Gastroesophageal sphincter (tissue), 3 donors: Measurements from ENCODE around the gene UBE2M.

Experiments used
- POLR2AphosphoS5 ChIP-seq: sonication (generic); formaldehyde crosslinking; IDR thresholded peaks from one replicate; pipeline ENCODE4 v1.6.1; 2017; ENCODE audit warnings: antibody characterized with exemption
- TF ChIP-seq, protein P1 (sequence below), 4 experiments: fragments of 200-600 bp in 2 of 4; fragments of 450-650 bp in 2 of 4; sonication (generic) in 1 of 4; IDR thresholded peaks; one replicate each; pipeline ENCODE4 v1.5.1; 2017 to 2019; ENCODE audit warnings: antibody characterized with exemption in 4 of 4, mild to moderate bottlenecking in 2 of 4, moderate library complexity in 2 of 4

DNA sequence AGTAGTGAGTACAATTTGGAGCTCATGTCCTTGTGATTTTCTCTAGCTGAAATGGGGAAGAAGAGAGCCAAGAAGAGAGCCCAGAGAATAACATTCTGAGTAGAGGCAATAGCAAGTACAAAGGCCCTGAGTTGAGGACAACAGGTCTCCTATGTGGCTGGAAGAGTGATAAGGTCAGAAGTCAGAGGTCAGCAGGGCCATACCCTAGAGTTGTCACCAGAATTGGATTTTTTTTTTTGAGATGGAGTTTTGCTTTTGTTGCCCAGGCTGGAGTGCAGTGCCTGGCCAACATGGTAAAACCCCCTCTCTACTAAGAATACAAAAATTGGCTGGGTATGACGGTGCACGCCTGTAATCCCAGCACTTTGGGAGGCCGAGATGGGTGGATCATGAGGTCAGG lies 22.6 kb downstream of the UBE2M start:
- no peak for TF ChIP-seq POLR2AphosphoS5
- TF ChIP-seq, protein P1, sequence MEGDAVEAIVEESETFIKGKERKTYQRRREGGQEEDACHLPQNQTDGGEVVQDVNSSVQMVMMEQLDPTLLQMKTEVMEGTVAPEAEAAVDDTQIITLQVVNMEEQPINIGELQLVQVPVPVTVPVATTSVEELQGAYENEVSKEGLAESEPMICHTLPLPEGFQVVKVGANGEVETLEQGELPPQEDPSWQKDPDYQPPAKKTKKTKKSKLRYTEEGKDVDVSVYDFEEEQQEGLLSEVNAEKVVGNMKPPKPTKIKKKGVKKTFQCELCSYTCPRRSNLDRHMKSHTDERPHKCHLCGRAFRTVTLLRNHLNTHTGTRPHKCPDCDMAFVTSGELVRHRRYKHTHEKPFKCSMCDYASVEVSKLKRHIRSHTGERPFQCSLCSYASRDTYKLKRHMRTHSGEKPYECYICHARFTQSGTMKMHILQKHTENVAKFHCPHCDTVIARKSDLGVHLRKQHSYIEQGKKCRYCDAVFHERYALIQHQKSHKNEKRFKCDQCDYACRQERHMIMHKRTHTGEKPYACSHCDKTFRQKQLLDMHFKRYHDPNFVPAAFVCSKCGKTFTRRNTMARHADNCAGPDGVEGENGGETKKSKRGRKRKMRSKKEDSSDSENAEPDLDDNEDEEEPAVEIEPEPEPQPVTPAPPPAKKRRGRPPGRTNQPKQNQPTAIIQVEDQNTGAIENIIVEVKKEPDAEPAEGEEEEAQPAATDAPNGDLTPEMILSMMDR (IDR thresholded peaks at IDR 0.05): no peak
